ENCODE data around the gene SPRN. TPM values are rescaled to one million over a fixed set of nuclear protein-coding genes. Genes with fewer than 3 reads are reported as not detected.

Gene SPRN
- total RNA-seq, 1 experiment from 2014 or later, result not detected

- no peaks in the 10 kb centered on the region for H3K36me3 ChIP-seq
- DNase-seq, result no peak
- no peaks in the 10 kb centered on the region for H3K27me3 ChIP-seq
- no peaks in the 10 kb centered on the region for H3K9me3 ChIP-seq
- H3K4me3 ChIP-seq, result no peak overlapping the region
Observed at GRCh38 chr10:133458710-133459453, 34.5 kb upstream of the SPRN start.

- no peak for DNase-seq
- Histone ChIP-seq H3K36me3 (no peaks in the 10 kb centered on the region), H3K27me3 (no peaks in the 10 kb centered on the region), H3K9me3 (no peaks in the 10 kb centered on the region), H3K4me3 (no peak overlapping the region)
Observed at GRCh38 chr10:133458021-133458709, 33.7 kb upstream of the SPRN start.

GRCh38 chr10:133457100-133457841, 32.8 kb upstream of the SPRN start:
- Histone ChIP-seq H3K4me3 (no peak overlapping the region), H3K36me3 (no peaks in the 10 kb centered on the region), H3K9me3 (no peaks in the 10 kb centered on the region), H3K27me3 (no peaks in the 10 kb centered on the region)
- DNase-seq, result no peak

GRCh38 chr10:133456041-133456951, 31.9 kb upstream of the SPRN start:
- Histone ChIP-seq H3K36me3 (no peaks in the 10 kb centered on the region), H3K9me3 (no peaks in the 10 kb centered on the region), H3K27me3 (no peaks in the 10 kb centered on the region), H3K4me3 (no peak overlapping the region)
- no peak for DNase-seq

- Histone ChIP-seq H3K27me3 (no peaks in the 10 kb centered on the region), H3K36me3 (no peaks in the 10 kb centered on the region), H3K4me3 (no peak overlapping the region), H3K9me3 (no peaks in the 10 kb centered on the region)
- DNase-seq, result no peak
Observed at GRCh38 chr10:133455611-133456031, 31.2 kb upstream of the SPRN start.

- Histone ChIP-seq H3K36me3 (no peaks in the 10 kb centered on the region), H3K4me3 (no peak overlapping the region), H3K27me3 (no peaks in the 10 kb centered on the region), H3K9me3 (no peaks in the 10 kb centered on the region)
- DNase-seq, result no peak
Observed at GRCh38 chr10:133455196-133455595, 30.8 kb upstream of the SPRN start.

GRCh38 chr10:133454204-133454893, 29.9 kb upstream of the SPRN start:
- DNase-seq, result no peak
- no peaks in the 10 kb centered on the region for H3K27me3 ChIP-seq
- no peaks in the 10 kb centered on the region for H3K9me3 ChIP-seq
- H3K4me3 ChIP-seq, result no peak overlapping the region
- H3K36me3 ChIP-seq, result no peaks in the 10 kb centered on the region

GRCh38 chr10:133453516-133454203, 29.2 kb upstream of the SPRN start, which contains the start of gene SCART1:
SCART1 (plus strand) TSS chr10:133453945; CDS start chr10:133453998, 53 bp downstream.
- Histone ChIP-seq H3K4me3 (no peak within 1 kb of the TSS), H3K36me3 (peaks cover 5% of the 10 kb centered on the region), H3K9me3 (no peaks in the 10 kb centered on the region), H3K27me3 (no peaks in the 10 kb centered on the region)
- no peak for DNase-seq

- peaks cover 10% of the 10 kb centered on the region; the same call in 1 of the 2 replicates for H3K9me3 ChIP-seq
- peaks cover 5% of the 10 kb centered on the region for H3K36me3 ChIP-seq
- DNase-seq, result no peak
- no peak overlapping the region for H3K4me3 ChIP-seq
- no peaks in the 10 kb centered on the region for H3K27me3 ChIP-seq
Observed at GRCh38 chr10:133452453-133452852, 28.0 kb upstream of the SPRN start.

- peaks cover 5% of the 10 kb centered on the region for H3K36me3 ChIP-seq
Observed at GRCh38 chr10:133451346-133451745, 26.9 kb upstream of the SPRN start.

GRCh38 chr10:133448120-133448519, 23.7 kb upstream of the SPRN start:
- Histone ChIP-seq H3K4me3 (no peak overlapping the region), H3K27me3 (no peaks in the 10 kb centered on the region), H3K9me3 (peaks cover 12% of the 10 kb centered on the region; the same call in 1 of the 2 replicates), H3K36me3 (peaks cover 8% of the 10 kb centered on the region)
- no peak for DNase-seq

More at GRCh38 chr10:133451346-133451745, 26.9 kb upstream of the SPRN start:
- Histone ChIP-seq H3K9me3 (peaks cover 12% of the 10 kb centered on the region; the same call in 1 of the 2 replicates), H3K4me3 (no peak overlapping the region), H3K27me3 (no peaks in the 10 kb centered on the region)
- no peak for DNase-seq

GRCh38 chr10:133446979-133447378, 22.6 kb upstream of the SPRN start:
- DNase-seq, result no peak
- H3K27me3 ChIP-seq, result no peaks in the 10 kb centered on the region

GRCh38 chr10:133445751-133446708, 21.6 kb upstream of the SPRN start:
- H3K27me3 ChIP-seq, result no peaks in the 10 kb centered on the region
- DNase-seq, result no peak
- H3K9me3 ChIP-seq, result peaks cover 12% of the 10 kb centered on the region; the same call in 1 of the 2 replicates
- H3K36me3 ChIP-seq, result peaks cover 9% of the 10 kb centered on the region
- H3K4me3 ChIP-seq, result no peak overlapping the region

More at GRCh38 chr10:133446979-133447378, 22.6 kb upstream of the SPRN start:
- H3K9me3 ChIP-seq, result peaks cover 12% of the 10 kb centered on the region; the same call in 1 of the 2 replicates
- H3K36me3 ChIP-seq, result peaks cover 9% of the 10 kb centered on the region
- H3K4me3 ChIP-seq, result no peak overlapping the region

- Histone ChIP-seq H3K36me3 (peaks cover 9% of the 10 kb centered on the region), H3K27me3 (no peaks in the 10 kb centered on the region), H3K4me3 (no peak overlapping the region), H3K9me3 (peaks cover 12% of the 10 kb centered on the region; the same call in 1 of the 2 replicates)
- no peak for DNase-seq
Observed at GRCh38 chr10:133445268-133445732, 20.9 kb upstream of the SPRN start.
